ENCODE results near the gene ZNF184. TPM values are rescaled to one million over a fixed set of nuclear protein-coding genes. Genes with fewer than 3 reads are reported as not detected.

Gene ZNF184
- total RNA-seq = 21.3 TPM

DNA sequence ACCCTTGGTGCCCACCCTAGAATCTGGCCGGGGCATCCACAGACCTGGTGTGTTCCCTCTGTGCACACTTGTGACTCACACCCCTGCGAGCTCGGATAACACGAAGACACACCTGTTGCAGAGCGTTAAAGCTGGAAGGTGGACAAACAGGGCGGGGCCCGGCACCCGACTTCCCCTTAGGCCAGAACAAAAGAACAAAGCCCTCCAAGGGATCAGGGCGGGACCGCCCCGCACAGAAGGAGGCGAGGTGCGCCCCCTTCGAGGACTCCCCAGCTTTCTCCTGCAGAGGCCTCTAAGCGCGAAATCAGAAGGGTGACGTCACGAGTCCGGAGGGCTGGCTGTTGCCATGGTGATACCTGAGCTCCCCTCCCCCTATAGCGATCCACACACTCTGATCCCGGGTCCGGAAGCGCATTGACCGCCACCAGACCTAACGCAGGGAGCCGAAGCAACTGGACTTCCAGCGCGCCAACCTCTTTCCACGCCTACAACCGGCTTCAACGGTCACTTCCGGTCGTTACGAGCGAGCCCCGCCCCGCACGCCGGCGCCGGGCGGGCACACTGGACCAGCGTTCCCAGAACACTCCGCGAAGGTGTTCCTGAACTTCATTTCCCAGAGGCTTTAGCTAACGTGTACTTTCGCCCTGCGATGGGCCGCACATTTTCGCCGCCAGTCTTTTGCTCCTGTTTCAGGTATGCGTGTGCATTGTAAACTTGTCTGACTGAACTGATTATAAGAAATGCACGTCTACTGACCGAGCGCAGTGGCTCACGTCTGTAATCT is at the start of gene ZNF184:
TSS of gene ZNF184 (minus strand) at position 489 of the 784 bp plus-strand sequence. CDS start 811 bp downstream, outside the sequence.

Other genes starting within 250 kb of the ZNF184 start
- gene PRSS16, start 225.4 kb downstream of the ZNF184 start, total RNA-seq = 0.66 TPM
- gene POM121L2, start 160.8 kb downstream of the ZNF184 start, total RNA-seq = not detected
- 4.6 TPM for gene ZNF391, start 84.3 kb downstream of the ZNF184 start, total RNA-seq